ENCODE measurements around the gene KIFC3. TPM values are rescaled to one million over a fixed set of nuclear protein-coding genes. Genes with fewer than 3 reads are reported as not detected.

The KIFC3 gene
- total and polyA plus RNA-seq, 2 of the 13 experiments (the other 11 are each of a cell fraction or from before 2014, with no cell fraction given): 42.1 to 45.3 TPM

DNA sequence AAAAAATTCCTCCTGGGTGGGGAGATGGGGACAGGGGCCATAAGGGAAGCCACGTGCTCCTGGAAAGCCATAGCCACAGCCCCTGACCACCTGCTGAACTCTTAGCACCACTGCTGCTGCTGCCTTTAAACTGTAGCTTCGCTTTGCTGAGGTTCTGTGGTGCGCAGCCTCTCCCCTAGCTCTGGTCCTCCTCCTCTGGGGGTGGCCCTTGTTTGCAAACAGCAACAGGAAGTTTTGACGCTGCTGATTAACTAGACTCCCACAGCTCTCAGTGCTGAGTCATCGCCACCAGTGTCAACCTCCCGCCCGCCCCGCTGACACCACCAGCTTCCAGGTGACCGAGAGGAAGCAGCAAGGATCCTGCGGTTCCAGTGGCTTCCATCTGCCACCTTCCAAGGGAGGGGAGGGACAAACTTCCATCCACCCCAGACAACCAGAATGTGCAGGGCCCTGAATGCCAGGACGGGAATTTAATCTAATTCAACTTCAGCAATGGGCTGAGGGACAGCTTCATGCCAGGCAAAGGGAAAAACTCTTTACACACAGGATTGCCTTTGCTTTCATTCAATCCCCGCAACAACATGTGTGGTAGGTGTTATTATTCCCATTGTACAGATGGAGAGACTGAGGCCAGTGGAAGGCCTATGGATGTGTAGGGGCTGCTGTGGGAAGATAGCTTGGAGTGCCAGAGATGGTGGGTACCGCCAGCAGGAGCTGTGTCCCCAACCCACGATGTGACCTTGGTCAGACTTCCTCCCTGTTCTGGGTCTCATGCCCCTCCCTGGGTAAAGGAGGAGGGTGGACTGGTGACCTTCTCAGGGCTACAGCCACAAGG lies 8.1 kb upstream of the KIFC3 start (continued):
- TF ChIP-seq, protein P1, sequence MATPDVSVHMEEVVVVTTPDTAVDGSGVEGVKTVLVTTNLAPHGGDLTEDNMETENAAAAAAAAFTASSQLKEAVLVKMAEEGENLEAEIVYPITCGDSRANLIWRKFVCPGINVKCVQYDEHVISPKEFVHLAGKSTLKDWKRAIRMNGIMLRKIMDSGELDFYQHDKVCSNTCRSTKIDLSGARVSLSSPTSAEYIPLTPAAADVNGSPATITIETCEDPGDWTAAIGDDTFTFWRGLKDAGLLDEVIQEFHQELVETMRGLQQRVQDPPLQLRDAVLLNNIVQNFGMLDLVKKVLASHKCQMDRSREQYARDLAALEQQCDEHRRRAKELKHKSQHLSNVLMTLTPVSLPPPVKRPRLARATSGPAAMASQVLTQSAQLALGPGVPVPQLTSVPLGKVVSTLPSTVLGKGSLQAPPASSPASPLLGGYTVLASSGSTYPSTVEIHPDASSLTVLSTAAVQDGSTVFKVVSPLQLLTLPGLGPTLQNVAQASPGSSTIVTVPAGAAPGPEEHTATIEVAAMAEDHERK (CRISPR knock-in tag; IDR thresholded peaks at IDR 0.05; ENCODE audit: low read depth): no peak
- peak; percentile 93 for TF ChIP-seq MAFF (IDR thresholded peaks at IDR 0.05; ENCODE audit: low read depth, low read length)
- no peak for TF ChIP-seq KLF13 (CRISPR knock-in tag; IDR thresholded peaks at IDR 0.05)
- TF ChIP-seq KDM1A (CRISPR knock-in tag; IDR thresholded peaks at IDR 0.05): peak; percentile 96
- TF ChIP-seq, protein P2, sequence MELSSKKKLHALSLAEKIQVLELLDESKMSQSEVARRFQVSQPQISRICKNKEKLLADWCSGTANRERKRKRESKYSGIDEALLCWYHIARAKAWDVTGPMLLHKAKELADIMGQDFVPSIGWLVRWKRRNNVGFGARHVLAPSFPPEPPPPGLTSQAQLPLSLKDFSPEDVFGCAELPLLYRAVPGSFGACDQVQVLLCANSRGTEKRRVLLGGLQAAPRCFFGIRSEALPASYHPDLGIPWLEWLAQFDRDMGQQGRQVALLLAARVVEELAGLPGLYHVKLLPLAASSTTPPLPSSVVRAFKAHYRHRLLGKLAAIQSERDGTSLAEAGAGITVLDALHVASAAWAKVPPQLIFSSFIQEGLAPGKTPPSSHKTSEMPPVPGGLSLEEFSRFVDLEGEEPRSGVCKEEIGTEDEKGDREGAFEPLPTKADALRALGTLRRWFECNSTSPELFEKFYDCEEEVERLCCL (CRISPR knock-in tag; IDR thresholded peaks at IDR 0.05; ENCODE audit: borderline replicate concordance): no peak
- no peak for TF ChIP-seq ZNF572 (CRISPR knock-in tag; IDR thresholded peaks at IDR 0.05)
- TF ChIP-seq ZC3H13 (CRISPR knock-in tag; IDR thresholded peaks at IDR 0.05): no peak
- TF ChIP-seq ZNF678 (CRISPR knock-in tag; IDR thresholded peaks at IDR 0.05): 0 out of 2 replicates have a peak, but pooled peaks have one; percentile 54
- TF ChIP-seq EEA1 (CRISPR knock-in tag; IDR thresholded peaks at IDR 0.05; ENCODE audit: borderline replicate concordance): no peak
- no peak for TF ChIP-seq ZNF570 (CRISPR knock-in tag; IDR thresholded peaks at IDR 0.05; ENCODE audit: borderline replicate concordance)
- TF ChIP-seq, protein P3, sequence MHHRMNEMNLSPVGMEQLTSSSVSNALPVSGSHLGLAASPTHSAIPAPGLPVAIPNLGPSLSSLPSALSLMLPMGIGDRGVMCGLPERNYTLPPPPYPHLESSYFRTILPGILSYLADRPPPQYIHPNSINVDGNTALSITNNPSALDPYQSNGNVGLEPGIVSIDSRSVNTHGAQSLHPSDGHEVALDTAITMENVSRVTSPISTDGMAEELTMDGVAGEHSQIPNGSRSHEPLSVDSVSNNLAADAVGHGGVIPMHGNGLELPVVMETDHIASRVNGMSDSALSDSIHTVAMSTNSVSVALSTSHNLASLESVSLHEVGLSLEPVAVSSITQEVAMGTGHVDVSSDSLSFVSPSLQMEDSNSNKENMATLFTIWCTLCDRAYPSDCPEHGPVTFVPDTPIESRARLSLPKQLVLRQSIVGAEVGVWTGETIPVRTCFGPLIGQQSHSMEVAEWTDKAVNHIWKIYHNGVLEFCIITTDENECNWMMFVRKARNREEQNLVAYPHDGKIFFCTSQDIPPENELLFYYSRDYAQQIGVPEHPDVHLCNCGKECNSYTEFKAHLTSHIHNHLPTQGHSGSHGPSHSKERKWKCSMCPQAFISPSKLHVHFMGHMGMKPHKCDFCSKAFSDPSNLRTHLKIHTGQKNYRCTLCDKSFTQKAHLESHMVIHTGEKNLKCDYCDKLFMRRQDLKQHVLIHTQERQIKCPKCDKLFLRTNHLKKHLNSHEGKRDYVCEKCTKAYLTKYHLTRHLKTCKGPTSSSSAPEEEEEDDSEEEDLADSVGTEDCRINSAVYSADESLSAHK (CRISPR knock-in tag; IDR thresholded peaks at IDR 0.05; ENCODE audit: borderline replicate concordance): no peak
- TF ChIP-seq ZNF850 (CRISPR knock-in tag; conservative IDR thresholded peaks at IDR 0.05): no peak
- TF ChIP-seq ZNF670 (CRISPR knock-in tag; IDR thresholded peaks at IDR 0.05; ENCODE audit: borderline replicate concordance): peak; percentile 79; the same call in 1 of the 2 replicates
- TF ChIP-seq, protein P4, sequence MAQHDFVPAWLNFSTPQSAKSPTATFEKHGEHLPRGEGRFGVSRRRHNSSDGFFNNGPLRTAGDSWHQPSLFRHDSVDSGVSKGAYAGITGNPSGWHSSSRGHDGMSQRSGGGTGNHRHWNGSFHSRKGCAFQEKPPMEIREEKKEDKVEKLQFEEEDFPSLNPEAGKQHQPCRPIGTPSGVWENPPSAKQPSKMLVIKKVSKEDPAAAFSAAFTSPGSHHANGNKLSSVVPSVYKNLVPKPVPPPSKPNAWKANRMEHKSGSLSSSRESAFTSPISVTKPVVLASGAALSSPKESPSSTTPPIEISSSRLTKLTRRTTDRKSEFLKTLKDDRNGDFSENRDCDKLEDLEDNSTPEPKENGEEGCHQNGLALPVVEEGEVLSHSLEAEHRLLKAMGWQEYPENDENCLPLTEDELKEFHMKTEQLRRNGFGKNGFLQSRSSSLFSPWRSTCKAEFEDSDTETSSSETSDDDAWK (CRISPR knock-in tag; IDR thresholded peaks at IDR 0.05): no peak
- TF ChIP-seq, protein P5, sequence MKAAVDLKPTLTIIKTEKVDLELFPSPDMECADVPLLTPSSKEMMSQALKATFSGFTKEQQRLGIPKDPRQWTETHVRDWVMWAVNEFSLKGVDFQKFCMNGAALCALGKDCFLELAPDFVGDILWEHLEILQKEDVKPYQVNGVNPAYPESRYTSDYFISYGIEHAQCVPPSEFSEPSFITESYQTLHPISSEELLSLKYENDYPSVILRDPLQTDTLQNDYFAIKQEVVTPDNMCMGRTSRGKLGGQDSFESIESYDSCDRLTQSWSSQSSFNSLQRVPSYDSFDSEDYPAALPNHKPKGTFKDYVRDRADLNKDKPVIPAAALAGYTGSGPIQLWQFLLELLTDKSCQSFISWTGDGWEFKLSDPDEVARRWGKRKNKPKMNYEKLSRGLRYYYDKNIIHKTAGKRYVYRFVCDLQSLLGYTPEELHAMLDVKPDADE (CRISPR knock-in tag; IDR thresholded peaks at IDR 0.05): no peak
- TF ChIP-seq PRPF4 (IDR thresholded peaks at IDR 0.05; ENCODE audit: low read depth, low read length, poor library complexity, severe bottlenecking): no peak
- TF ChIP-seq, protein P6, sequence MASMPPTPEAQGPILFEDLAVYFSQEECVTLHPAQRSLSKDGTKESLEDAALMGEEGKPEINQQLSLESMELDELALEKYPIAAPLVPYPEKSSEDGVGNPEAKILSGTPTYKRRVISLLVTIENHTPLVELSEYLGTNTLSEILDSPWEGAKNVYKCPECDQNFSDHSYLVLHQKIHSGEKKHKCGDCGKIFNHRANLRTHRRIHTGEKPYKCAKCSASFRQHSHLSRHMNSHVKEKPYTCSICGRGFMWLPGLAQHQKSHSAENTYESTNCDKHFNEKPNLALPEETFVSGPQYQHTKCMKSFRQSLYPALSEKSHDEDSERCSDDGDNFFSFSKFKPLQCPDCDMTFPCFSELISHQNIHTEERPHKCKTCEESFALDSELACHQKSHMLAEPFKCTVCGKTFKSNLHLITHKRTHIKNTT (CRISPR knock-in tag; IDR thresholded peaks at IDR 0.05): no peak

Data from HepG2 (cell line).